Uterus (tissue), 4 donors: ENCODE results near the gene PRRX1. TPM values are rescaled to one million over a fixed set of nuclear protein-coding genes. Genes with fewer than 3 reads are reported as not detected.

ENCODE experiments used
- DNase-seq, 2 donors: peaks; one replicate each; pipeline ENCODE4 v3.0.0-alpha.2; 2019 to 2020
- H3K27ac ChIP-seq, 2 donors: fragments of 200-600 bp; sonication (generic); 1 replicate in 1 of 2; 2 replicates in 1 of 2; pipeline ENCODE4 v1.5.1; 2016 to 2018
- H3K27me3 ChIP-seq, 2 donors: fragments of 200-600 bp; sonication (generic); one replicate each; pipeline ENCODE4 v1.5.1; 2018 to 2019; ENCODE audit warnings: control low read depth in 1 of 2
- H3K36me3 ChIP-seq, 2 donors: fragments of 200-600 bp; sonication (generic); one replicate each; pipeline ENCODE4 v1.5.1; 2019; ENCODE audit warnings: control low read depth in 1 of 2
- H3K4me1 ChIP-seq, 2 donors: fragments of 200-600 bp; sonication (generic); one replicate each; pipeline ENCODE4 v1.5.1; 2018 to 2019; ENCODE audit warnings: control low read depth in 1 of 2
- H3K4me3 ChIP-seq, 2 donors: fragments of 200-600 bp; sonication (generic); 1 replicate in 1 of 2; 2 replicates in 1 of 2; pipeline ENCODE4 v1.5.1; 2018 to 2019; ENCODE audit warnings: mild to moderate bottlenecking in 1 of 2
- H3K9me3 ChIP-seq, 2 donors: fragments of 200-600 bp; sonication (generic); one replicate each; pipeline ENCODE4 v1.5.1; 2019; ENCODE audit warnings: control low read depth in 1 of 2
- POLR2A ChIP-seq, 2 donors: fragments of 450-650 bp; IDR thresholded peaks; one replicate each; pipeline ENCODE4 v1.6.1; 2016; ENCODE audit warnings: antibody characterized with exemption in 2 of 2, mild to moderate bottlenecking in 1 of 2, moderate library complexity in 1 of 2
- intact Hi-C: fragments of 100-400 bp; cut with DNase I; formaldehyde crosslinking; loops from one replicate; pipeline ENCODE4 v1.15.1; 2023; ENCODE audit warnings: low total_unique reads
- total RNA-seq, 4 donors: library from RNA; depleted of rRNA in 3 of 4; stranded (reverse); fragments of >200 nt in 3 of 4; gene quantifications; one replicate each; pipeline versions ENCODE4 v1.1.0 to v1.2.4, GENCODE V29; 2014 to 2023
- TF ChIP-seq, protein P1 (sequence below), 4 experiments: fragments of 200-600 bp in 2 of 4; fragments of 450-650 bp in 2 of 4; sonication (generic) in 2 of 4; IDR thresholded peaks; one replicate each; pipeline ENCODE4 v1.5.1; 2016 to 2019; ENCODE audit warnings: antibody characterized with exemption in 4 of 4, mild to moderate bottlenecking in 2 of 4, moderate library complexity in 1 of 4
- donor health status: DM: yes; HTN: yes; CAD: no.

The PRRX1 gene
- total RNA-seq, 4 donors from 2014 or later: 36.4 to 179 (median 121) TPM

DNA sequence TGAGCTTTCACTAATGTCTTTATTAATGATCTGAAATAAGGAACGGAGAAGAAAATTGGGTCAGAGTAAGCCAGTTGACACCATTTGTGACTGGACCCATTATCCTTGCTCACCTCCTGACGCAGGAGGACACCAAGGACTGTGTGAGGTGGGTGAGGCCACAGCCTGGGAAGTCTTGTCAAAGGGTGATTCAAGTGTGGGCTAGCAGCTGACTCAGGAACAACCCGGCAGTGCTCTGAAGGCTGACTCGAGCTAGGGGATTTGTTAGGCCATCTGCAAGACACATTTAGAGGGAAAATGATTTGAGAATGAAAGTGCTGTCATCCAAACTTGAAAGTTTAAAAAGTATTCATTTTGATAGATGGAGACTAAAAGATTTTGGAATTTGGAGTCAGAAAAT lies 21.2 kb downstream of the PRRX1 start:
- H3K27ac ChIP-seq: peak overlapping the region; percentile 23 to 61
- no peak for DNase-seq
- no peaks in the 10 kb centered on the region for H3K27me3 ChIP-seq
- H3K36me3 ChIP-seq: no peaks in the 10 kb centered on the region
- H3K4me3 ChIP-seq: no peak overlapping the region
- peaks cover 0 to 8% of the 10 kb centered on the region in 2 donors for H3K4me1 ChIP-seq
- TF ChIP-seq POLR2A (IDR thresholded peaks at IDR 0.05): no peak
- TF ChIP-seq, protein P1, sequence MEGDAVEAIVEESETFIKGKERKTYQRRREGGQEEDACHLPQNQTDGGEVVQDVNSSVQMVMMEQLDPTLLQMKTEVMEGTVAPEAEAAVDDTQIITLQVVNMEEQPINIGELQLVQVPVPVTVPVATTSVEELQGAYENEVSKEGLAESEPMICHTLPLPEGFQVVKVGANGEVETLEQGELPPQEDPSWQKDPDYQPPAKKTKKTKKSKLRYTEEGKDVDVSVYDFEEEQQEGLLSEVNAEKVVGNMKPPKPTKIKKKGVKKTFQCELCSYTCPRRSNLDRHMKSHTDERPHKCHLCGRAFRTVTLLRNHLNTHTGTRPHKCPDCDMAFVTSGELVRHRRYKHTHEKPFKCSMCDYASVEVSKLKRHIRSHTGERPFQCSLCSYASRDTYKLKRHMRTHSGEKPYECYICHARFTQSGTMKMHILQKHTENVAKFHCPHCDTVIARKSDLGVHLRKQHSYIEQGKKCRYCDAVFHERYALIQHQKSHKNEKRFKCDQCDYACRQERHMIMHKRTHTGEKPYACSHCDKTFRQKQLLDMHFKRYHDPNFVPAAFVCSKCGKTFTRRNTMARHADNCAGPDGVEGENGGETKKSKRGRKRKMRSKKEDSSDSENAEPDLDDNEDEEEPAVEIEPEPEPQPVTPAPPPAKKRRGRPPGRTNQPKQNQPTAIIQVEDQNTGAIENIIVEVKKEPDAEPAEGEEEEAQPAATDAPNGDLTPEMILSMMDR (IDR thresholded peaks at IDR 0.05): no peak
- intact Hi-C loops: no loop called here
- H3K9me3 ChIP-seq: no peaks in the 10 kb centered on the region

DNA sequence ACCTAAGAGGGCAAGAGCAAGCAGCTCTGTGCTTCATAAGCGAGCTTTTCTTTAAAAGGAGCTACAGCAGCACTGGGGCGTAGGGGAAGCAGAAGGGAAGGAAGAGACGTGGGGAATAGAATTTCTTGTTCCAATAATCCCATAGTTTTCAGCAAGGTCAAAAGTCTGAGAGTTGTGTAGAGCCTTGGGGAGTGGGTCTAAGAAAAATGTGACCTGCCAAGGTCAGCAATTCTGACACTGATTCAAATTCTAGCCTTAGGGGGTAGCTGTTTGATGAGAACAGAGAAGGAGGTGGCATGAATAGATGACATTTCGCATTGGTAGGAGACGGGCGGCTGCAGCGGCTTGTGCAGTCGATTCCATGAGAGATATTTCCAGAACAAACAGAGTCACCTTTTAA lies 22.4 kb downstream of the PRRX1 start:
- Histone ChIP-seq H3K27ac (peak overlapping the region; percentile 49 to 61), H3K27me3 (no peaks in the 10 kb centered on the region), H3K36me3 (no peaks in the 10 kb centered on the region), H3K9me3 (no peaks in the 10 kb centered on the region), H3K4me1 (peaks cover 0 to 8% of the 10 kb centered on the region in 2 donors), H3K4me3 (no peak overlapping the region)
- TF ChIP-seq, protein P1 (IDR thresholded peaks at IDR 0.05): no peak
- TF ChIP-seq POLR2A (IDR thresholded peaks at IDR 0.05): no peak
- no peak for DNase-seq
- intact Hi-C loops: no loop called here

DNA sequence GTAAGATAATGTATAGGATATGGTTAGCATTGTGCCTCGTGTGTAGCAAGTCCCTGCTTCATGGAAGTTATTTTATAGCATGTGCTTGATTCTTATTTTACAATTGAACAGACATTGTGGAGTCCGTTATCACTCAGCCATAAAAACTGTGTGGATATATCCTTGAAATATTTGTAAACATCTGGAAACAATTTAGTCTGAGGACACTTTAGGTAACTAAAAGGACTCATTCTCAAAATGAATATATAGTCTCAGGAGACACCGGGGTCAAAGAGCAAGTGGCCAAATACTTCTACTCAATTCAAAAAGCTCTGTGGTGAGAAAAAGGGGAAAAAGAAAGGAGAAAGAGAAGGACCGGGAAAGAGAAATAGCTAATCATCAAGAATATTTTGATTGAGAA lies 23.7 kb downstream of the PRRX1 start:
- Histone ChIP-seq H3K27me3 (no peaks in the 10 kb centered on the region), H3K36me3 (no peaks in the 10 kb centered on the region), H3K4me1 (peaks cover 2 to 8% of the 10 kb centered on the region in 2 donors), H3K27ac (peak overlapping the region; percentile 49 to 63), H3K4me3 (no peak overlapping the region), H3K9me3 (no peaks in the 10 kb centered on the region)
- TF ChIP-seq, protein P1 (IDR thresholded peaks at IDR 0.05): no peak
- TF ChIP-seq POLR2A (IDR thresholded peaks at IDR 0.05): no peak
- intact Hi-C loops: no loop called here
- DNase-seq: no peak

DNA sequence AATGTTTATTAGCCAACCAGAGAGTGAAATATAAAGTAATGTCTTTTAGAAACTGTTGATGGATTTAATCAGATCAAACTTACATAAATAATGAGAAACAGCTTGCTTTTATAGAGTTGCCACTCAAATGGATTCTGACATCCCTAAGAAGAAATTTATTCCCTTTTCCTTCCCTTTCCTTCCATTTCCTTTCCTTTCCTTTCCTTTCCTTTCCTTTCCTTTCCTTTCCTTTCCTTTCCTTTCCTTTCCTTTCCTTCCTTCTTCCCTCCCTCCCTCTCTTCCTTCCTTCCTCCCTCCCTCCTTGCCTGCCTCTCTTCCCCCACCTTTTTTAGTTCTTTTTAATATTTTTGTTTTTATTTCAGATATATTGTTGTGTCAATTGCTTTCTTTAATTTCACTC lies 27.3 kb downstream of the PRRX1 start:
- no peaks in the 10 kb centered on the region for H3K36me3 ChIP-seq
- no peak for TF ChIP-seq POLR2A (IDR thresholded peaks at IDR 0.05)
- TF ChIP-seq, protein P1 (IDR thresholded peaks at IDR 0.05): no peak
- H3K4me3 ChIP-seq: no peak overlapping the region
- H3K27ac ChIP-seq: peak overlapping the region; percentile 49 to 63
- no peaks in the 10 kb centered on the region for H3K27me3 ChIP-seq
- peaks cover 7 to 13% of the 10 kb centered on the region in 2 donors for H3K4me1 ChIP-seq
- DNase-seq: no peak
- intact Hi-C loops: no loop called here
- no peaks in the 10 kb centered on the region for H3K9me3 ChIP-seq

DNA sequence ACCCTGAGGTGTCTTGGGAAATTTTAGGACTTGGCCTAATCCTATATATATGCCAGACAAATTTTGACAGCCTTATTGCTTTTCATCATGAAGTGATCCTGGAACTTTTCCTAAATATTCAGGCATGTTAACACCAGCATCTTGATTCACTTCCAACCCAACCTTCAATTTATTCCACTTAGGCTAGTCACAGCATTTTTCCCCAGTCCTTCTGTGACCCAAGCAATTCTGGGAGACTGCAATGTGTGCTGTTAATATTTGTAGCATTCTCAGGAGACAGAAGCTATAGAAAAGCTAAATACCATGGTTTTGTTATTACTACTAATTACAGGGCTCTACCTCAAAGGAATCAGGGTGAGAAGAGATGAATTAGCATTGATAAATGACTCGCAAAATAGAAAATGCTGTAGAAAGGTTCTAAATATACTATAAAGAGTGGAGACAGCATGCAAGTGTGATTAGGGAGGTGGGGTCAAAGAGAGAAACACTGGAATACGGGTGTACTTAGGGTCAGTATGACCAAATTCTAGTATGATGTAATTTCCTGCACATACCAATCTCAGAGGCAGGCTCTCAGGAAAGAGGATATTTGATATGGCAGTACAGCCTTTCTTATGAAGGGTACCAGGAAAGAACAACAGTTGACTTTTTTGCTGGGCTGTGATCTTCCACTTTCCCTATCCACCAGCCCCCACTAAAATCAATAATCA lies 29.1 kb downstream of the PRRX1 start:
- intact Hi-C loops: no loop called here
- Histone ChIP-seq H3K4me1 (peaks cover 7 to 11% of the 10 kb centered on the region in 2 donors), H3K27ac (peak overlapping the region; percentile 60 to 63), H3K27me3 (no peaks in the 10 kb centered on the region), H3K36me3 (no peaks in the 10 kb centered on the region), H3K4me3 (no peak overlapping the region), H3K9me3 (no peaks in the 10 kb centered on the region)
- DNase-seq: no peak
- TF ChIP-seq, protein P1 (IDR thresholded peaks at IDR 0.05): no peak
